ENCODE data around the gene COMMD1. TPM values are rescaled to one million over a fixed set of nuclear protein-coding genes. Genes with fewer than 3 reads are reported as not detected.
"Not testable (repeated sequence)": the region's sequence is repeated elsewhere in the genome, so short reads cannot be mapped to it uniquely, and the experiment has no call there.

The COMMD1 gene
- total RNA-seq, 1 donor from 2014 or later: 33.0 TPM

GRCh38 chr2:61949714-61950560, 44.5 kb downstream of the COMMD1 start:
- Mint-ChIP-seq H3K27ac (no peak overlapping the region), H3K36me3 (ENCODE audit: insufficient read depth) (peaks cover 16% of the 10 kb centered on the region), H3K27me3 (no peaks in the 10 kb centered on the region), H3K9me3 (ENCODE audit: low read depth) (peaks cover 5% of the 10 kb centered on the region), H3K4me3 (ENCODE audit: low read depth) (no peak overlapping the region), H3K4me1 (ENCODE audit: low read depth) (peaks cover 5% of the 10 kb centered on the region)
- TF ChIP-seq CTCF (IDR thresholded peaks at IDR 0.05; ENCODE audit: unreplicated experiment): no peak
- no peak for DNase-seq (ENCODE audit: low spot score, unreplicated experiment)

- H3K27me3 Mint-ChIP-seq: no peaks in the 10 kb centered on the region
- H3K9me3 Mint-ChIP-seq (ENCODE audit: low read depth): peaks cover 5% of the 10 kb centered on the region
- TF ChIP-seq CTCF (IDR thresholded peaks at IDR 0.05; ENCODE audit: unreplicated experiment): no peak
- no peak overlapping the region for H3K4me3 Mint-ChIP-seq (ENCODE audit: low read depth)
- peaks cover 5% of the 10 kb centered on the region for H3K4me1 Mint-ChIP-seq (ENCODE audit: low read depth)
- H3K36me3 Mint-ChIP-seq (ENCODE audit: insufficient read depth): peaks cover 16% of the 10 kb centered on the region
- no peak for DNase-seq (ENCODE audit: low spot score, unreplicated experiment)
- H3K27ac Mint-ChIP-seq: peak overlapping the region; percentile 1
Observed at GRCh38 chr2:61950571-61951315, 45.3 kb downstream of the COMMD1 start.

- H3K9me3 Mint-ChIP-seq (ENCODE audit: low read depth): peaks cover 5% of the 10 kb centered on the region
- no peaks in the 10 kb centered on the region for H3K27me3 Mint-ChIP-seq
- H3K27ac Mint-ChIP-seq: no peak overlapping the region
- DNase-seq (ENCODE audit: low spot score, unreplicated experiment): no peak
- peaks cover 5% of the 10 kb centered on the region for H3K4me1 Mint-ChIP-seq (ENCODE audit: low read depth)
- peaks cover 16% of the 10 kb centered on the region for H3K36me3 Mint-ChIP-seq (ENCODE audit: insufficient read depth)
- TF ChIP-seq CTCF (IDR thresholded peaks at IDR 0.05; ENCODE audit: unreplicated experiment): no peak
- H3K4me3 Mint-ChIP-seq (ENCODE audit: low read depth): no peak overlapping the region
Observed at GRCh38 chr2:61951881-61952280, 46.4 kb downstream of the COMMD1 start.

GRCh38 chr2:61952288-61952687, 46.8 kb downstream of the COMMD1 start:
- Mint-ChIP-seq H3K4me1 (ENCODE audit: low read depth) (peaks cover 5% of the 10 kb centered on the region), H3K9me3 (ENCODE audit: low read depth) (peaks cover 5% of the 10 kb centered on the region), H3K36me3 (ENCODE audit: insufficient read depth) (peaks cover 16% of the 10 kb centered on the region), H3K27me3 (no peaks in the 10 kb centered on the region), H3K27ac (no peak overlapping the region), H3K4me3 (ENCODE audit: low read depth) (no peak overlapping the region)
- no peak for DNase-seq (ENCODE audit: low spot score, unreplicated experiment)
- TF ChIP-seq CTCF (IDR thresholded peaks at IDR 0.05; ENCODE audit: unreplicated experiment): no peak

- not testable (repeated sequence) for H3K4me3 Mint-ChIP-seq (ENCODE audit: low read depth); H3K4me1 Mint-ChIP-seq (ENCODE audit: low read depth); H3K27me3 Mint-ChIP-seq; H3K27ac Mint-ChIP-seq; DNase-seq (ENCODE audit: low spot score, unreplicated experiment)
- peaks cover 12% of the 10 kb centered on the region for H3K9me3 Mint-ChIP-seq (ENCODE audit: low read depth)
- H3K36me3 Mint-ChIP-seq (ENCODE audit: insufficient read depth): peaks cover 17% of the 10 kb centered on the region
Observed at GRCh38 chr2:61954856-61955255, 49.4 kb downstream of the COMMD1 start.
